K562 (cell line): ENCODE data around the gene LRRC10B. TPM values are rescaled to one million over a fixed set of nuclear protein-coding genes. Genes with fewer than 3 reads are reported as not detected.

Experiments
- DIDO1 ChIP-seq: fragments of 450-650 bp; IDR thresholded peaks from 2 replicates; pipeline ENCODE4 v1.6.1; 2016; ENCODE audit warnings: low read depth, missing biosample characterization, missing genetic modification characterization
- ETS1 ChIP-seq: conservative IDR thresholded peaks from 2 replicates; pipeline ENCODE4 v1.6.1; 2011; ENCODE audit warnings: low read depth, mild to moderate bottlenecking, low read length; ENCODE audit not compliant: control insufficient read depth
- FOXO4 ChIP-seq: fragments of 450-650 bp; formaldehyde crosslinking; IDR thresholded peaks from 2 replicates; pipeline ENCODE4 v1.4.0; 2020; ENCODE audit warnings: mild to moderate bottlenecking, moderate library complexity
- NCOR1 ChIP-seq: fragments of 450-650 bp; IDR thresholded peaks from 2 replicates; pipeline ENCODE4 v1.6.1; 2016; ENCODE audit warnings: mild to moderate bottlenecking, moderate library complexity
- NRF1 ChIP-seq, 2 experiments: fragments of 450-650 bp; IDR thresholded peaks in 1 of 2; conservative IDR thresholded peaks in 1 of 2; 2 replicates each; pipeline ENCODE4 v1.6.1; 2014; ENCODE audit warnings: mild to moderate bottlenecking in 2 of 2
- OTX1 ChIP-seq: fragments of 450-650 bp; formaldehyde crosslinking; IDR thresholded peaks from 2 replicates; pipeline ENCODE4 v1.4.0; 2022; ENCODE audit warnings: mild to moderate bottlenecking
- SAFB ChIP-seq: fragments of 200-400 bp; formaldehyde crosslinking; IDR thresholded peaks from 2 replicates; pipeline ENCODE4 v1.6.1; 2017; ENCODE audit warnings: low read depth, low read length, borderline replicate concordance
- SUPT5H ChIP-seq: fragments of 450-650 bp; IDR thresholded peaks from 2 replicates; pipeline ENCODE4 v1.6.1; 2016
- XRCC3 ChIP-seq: fragments of 450-650 bp; IDR thresholded peaks from 2 replicates; pipeline ENCODE4 v1.6.1; 2017; ENCODE audit warnings: mild to moderate bottlenecking, moderate library complexity
- ZNF121 ChIP-seq: sonication (generic); formaldehyde crosslinking; conservative IDR thresholded peaks from 2 replicates; pipeline ENCODE4 v1.8.0; 2022; ENCODE audit warnings: missing genetic modification reagents
- ZNF143 ChIP-seq: sonication (generic); formaldehyde crosslinking; IDR thresholded peaks from 2 replicates; pipeline ENCODE4 v1.9.0; 2022; ENCODE audit warnings: mild to moderate bottlenecking, missing genetic modification reagents
- ZNF165 ChIP-seq: fragments of 250-450 bp; sonication (Bioruptor Pico); IDR thresholded peaks from 2 replicates; pipeline ENCODE4 v1.4.0; 2020; ENCODE audit warnings: borderline replicate concordance
- ZNF175 ChIP-seq: fragments of 200-800 bp; sonication (Bioruptor generic); IDR thresholded peaks from 2 replicates; pipeline ENCODE4 v1.6.1; 2016; ENCODE audit warnings: low read depth, mild to moderate bottlenecking, missing genetic modification characterization, missing compliant biosample characterization
- ZNF449 ChIP-seq: fragments of 250-450 bp; sonication (Bioruptor Pico); IDR thresholded peaks from 2 replicates; pipeline ENCODE4 v1.8.0; 2022; ENCODE audit warnings: moderate library complexity, mild to moderate bottlenecking, inconsistent platforms
- ZNF76 ChIP-seq: fragments of 250-450 bp; sonication (Bioruptor Pico); IDR thresholded peaks from 2 replicates; pipeline ENCODE4 v1.4.0; 2020; ENCODE audit warnings: mild to moderate bottlenecking, moderate library complexity, borderline replicate concordance
- ZNF778 ChIP-seq: fragments of 450-650 bp; formaldehyde crosslinking; IDR thresholded peaks from 2 replicates; pipeline ENCODE4 v1.4.0; 2020; ENCODE audit warnings: mild to moderate bottlenecking, moderate library complexity
- polyA plus RNA-seq, 8 experiments: library from polyadenylated mRNA; depleted of rRNA in 4 of 8; stranded (reverse) in 5 of 8; unstranded in 3 of 8; fragments of >200 nt; fragmentation: Nextera tagmentation in 2 of 8; fragmentation: Illumina TruSeq in 1 of 8; extraction: Ambion mirVana in 2 of 8; extraction: Trizol in 1 of 8; gene quantifications; 2 replicates each; pipeline versions ENCODE4 v1.2.1 to v1.2.3, GENCODE V29; 2011 to 2014; ENCODE audit warnings: inconsistent platforms in 1 of 8, missing spikeins in 1 of 8
- total RNA-seq, 7 experiments: library from RNA; depleted of rRNA in 6 of 7; stranded (reverse); fragments of >200 nt in 6 of 7; fragmentation: Illumina TruSeq in 2 of 7; extraction: Trizol in 2 of 7; gene quantifications; 2 replicates each; pipeline versions ENCODE4 v1.2.1 to v1.2.3, GENCODE V29; 2011 to 2021; ENCODE audit warnings: low replicate concordance in 1 of 7
- TF ChIP-seq, protein P1 (sequence below): fragments of 450-650 bp; IDR thresholded peaks from 2 replicates; pipeline ENCODE4 v1.6.1; 2017; ENCODE audit warnings: antibody characterized with exemption, mild to moderate bottlenecking
- TF ChIP-seq, protein P2 (sequence below): fragments of 450-650 bp; IDR thresholded peaks from 2 replicates; pipeline ENCODE4 v1.6.1; 2016; ENCODE audit warnings: mild to moderate bottlenecking

Gene LRRC10B
- total and polyA plus RNA-seq, 9 of the 15 experiments (the other 6 are each of a cell fraction or from before 2014, with no cell fraction given), result 0.11 TPM; not detected in 8

- TF ChIP-seq, protein P1, sequence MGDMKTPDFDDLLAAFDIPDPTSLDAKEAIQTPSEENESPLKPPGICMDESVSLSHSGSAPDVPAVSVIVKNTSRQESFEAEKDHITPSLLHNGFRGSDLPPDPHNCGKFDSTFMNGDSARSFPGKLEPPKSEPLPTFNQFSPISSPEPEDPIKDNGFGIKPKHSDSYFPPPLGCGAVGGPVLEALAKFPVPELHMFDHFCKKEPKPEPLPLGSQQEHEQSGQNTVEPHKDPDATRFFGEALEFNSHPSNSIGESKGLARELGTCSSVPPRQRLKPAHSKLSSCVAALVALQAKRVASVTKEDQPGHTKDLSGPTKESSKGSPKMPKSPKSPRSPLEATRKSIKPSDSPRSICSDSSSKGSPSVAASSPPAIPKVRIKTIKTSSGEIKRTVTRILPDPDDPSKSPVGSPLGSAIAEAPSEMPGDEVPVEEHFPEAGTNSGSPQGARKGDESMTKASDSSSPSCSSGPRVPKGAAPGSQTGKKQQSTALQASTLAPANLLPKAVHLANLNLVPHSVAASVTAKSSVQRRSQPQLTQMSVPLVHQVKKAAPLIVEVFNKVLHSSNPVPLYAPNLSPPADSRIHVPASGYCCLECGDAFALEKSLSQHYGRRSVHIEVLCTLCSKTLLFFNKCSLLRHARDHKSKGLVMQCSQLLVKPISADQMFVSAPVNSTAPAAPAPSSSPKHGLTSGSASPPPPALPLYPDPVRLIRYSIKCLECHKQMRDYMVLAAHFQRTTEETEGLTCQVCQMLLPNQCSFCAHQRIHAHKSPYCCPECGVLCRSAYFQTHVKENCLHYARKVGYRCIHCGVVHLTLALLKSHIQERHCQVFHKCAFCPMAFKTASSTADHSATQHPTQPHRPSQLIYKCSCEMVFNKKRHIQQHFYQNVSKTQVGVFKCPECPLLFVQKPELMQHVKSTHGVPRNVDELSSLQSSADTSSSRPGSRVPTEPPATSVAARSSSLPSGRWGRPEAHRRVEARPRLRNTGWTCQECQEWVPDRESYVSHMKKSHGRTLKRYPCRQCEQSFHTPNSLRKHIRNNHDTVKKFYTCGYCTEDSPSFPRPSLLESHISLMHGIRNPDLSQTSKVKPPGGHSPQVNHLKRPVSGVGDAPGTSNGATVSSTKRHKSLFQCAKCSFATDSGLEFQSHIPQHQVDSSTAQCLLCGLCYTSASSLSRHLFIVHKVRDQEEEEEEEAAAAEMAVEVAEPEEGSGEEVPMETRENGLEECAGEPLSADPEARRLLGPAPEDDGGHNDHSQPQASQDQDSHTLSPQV, result no peak
- TF ChIP-seq SUPT5H (peak; percentile 80), ZNF165 (CRISPR knock-in tag) (no peak), XRCC3 (no peak), OTX1 (CRISPR knock-in tag) (no peak), ETS1 (0 out of 2 replicates have a peak, but pooled peaks have one; percentile 16), ZNF778 (CRISPR knock-in tag) (no peak), NRF1 (conservative IDR thresholded peaks at IDR 0.05 in 1 of 2, IDR thresholded peaks at IDR 0.05 in 1 of 2) (no peak), FOXO4 (CRISPR knock-in tag) (no peak), ZNF121 (no peak), DIDO1 (tag) (no peak), ZNF175 (CRISPR knock-in tag) (no peak), ZNF449 (no peak), ZNF143 (peak; percentile 76), ZNF76 (no peak), NCOR1 (no peak), SAFB (no peak)
- TF ChIP-seq, protein P2, sequence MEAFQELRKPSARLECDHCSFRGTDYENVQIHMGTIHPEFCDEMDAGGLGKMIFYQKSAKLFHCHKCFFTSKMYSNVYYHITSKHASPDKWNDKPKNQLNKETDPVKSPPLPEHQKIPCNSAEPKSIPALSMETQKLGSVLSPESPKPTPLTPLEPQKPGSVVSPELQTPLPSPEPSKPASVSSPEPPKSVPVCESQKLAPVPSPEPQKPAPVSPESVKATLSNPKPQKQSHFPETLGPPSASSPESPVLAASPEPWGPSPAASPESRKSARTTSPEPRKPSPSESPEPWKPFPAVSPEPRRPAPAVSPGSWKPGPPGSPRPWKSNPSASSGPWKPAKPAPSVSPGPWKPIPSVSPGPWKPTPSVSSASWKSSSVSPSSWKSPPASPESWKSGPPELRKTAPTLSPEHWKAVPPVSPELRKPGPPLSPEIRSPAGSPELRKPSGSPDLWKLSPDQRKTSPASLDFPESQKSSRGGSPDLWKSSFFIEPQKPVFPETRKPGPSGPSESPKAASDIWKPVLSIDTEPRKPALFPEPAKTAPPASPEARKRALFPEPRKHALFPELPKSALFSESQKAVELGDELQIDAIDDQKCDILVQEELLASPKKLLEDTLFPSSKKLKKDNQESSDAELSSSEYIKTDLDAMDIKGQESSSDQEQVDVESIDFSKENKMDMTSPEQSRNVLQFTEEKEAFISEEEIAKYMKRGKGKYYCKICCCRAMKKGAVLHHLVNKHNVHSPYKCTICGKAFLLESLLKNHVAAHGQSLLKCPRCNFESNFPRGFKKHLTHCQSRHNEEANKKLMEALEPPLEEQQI, result no peak
Observed at GRCh38 chr11:61498767-61499341, 9.7 kb upstream of the LRRC10B start (continued).
